ENCODE results near the gene OR4E2. TPM values are rescaled to one million over a fixed set of nuclear protein-coding genes. Genes with fewer than 3 reads are reported as not detected.

The OR4E2 gene
- total RNA-seq, 2 experiments from 2014 or later, result not detected

DNA sequence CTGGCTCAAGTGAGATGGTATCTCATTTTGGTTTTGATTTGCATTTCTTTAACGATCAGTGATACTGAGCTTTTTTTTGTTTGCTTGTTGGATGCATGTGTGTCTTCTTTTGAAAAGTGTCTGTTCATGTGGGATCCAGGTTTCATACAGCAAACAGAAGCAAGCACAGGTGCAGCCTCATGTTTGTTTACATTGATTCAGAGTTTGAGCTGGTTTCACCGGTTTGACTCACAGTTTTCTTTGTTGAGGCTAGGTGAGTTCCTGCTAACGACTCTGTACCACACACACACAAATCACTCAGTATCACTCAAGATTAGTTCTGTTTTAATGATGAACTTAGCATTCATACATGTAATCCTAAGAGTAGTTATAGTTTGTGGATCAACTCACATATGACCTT is 22.6 kb upstream of the OR4E2 start:
- H3K4me3 ChIP-seq (ENCODE audit: low read depth, low read length, poor library complexity, severe bottlenecking), result no peak overlapping the region
- TF ChIP-seq CTCF (conservative IDR thresholded peaks at IDR 0.05; ENCODE audit: low read length) (no peak), EZH2phosphoT487 (IDR thresholded peaks at IDR 0.05; ENCODE audit: borderline replicate concordance, low read depth, low read length) (no peak)
- H3K36me3 ChIP-seq (ENCODE audit: insufficient read depth, low read length), result no peaks in the 10 kb centered on the region
- no peak overlapping the region for H2AFZ ChIP-seq (ENCODE audit: low read length)
- no peaks in the 10 kb centered on the region for H3K9me2 ChIP-seq (ENCODE audit: insufficient read depth, low read length)
- no peaks in the 10 kb centered on the region for H3K79me2 ChIP-seq (ENCODE audit: insufficient read depth, low read depth, low read length)
- ChIA-PET POLR2A (interaction anchor here (0.6 to 1.0 kb wide), 2 partner anchors 21 to 62 kb away, joined by 3 read pairs; no protein-coding TSS in a partner anchor), CTCF (ENCODE audit: unreplicated experiment) (no interaction called here)
- H3K27ac ChIP-seq (ENCODE audit: low read depth, low read length, poor library complexity, severe bottlenecking), result no peak overlapping the region
- intact Hi-C loops (cut with micrococcal nuclease; ENCODE audit: unreplicated experiment), result no loop called here
- H3K4me2 ChIP-seq (ENCODE audit: low read length), result no peak overlapping the region
- DNase-seq (ENCODE audit: low spot score), result no peak
- H3K4me1 ChIP-seq (ENCODE audit: insufficient read depth, low read length, poor library complexity, severe bottlenecking), result no peaks in the 10 kb centered on the region
- no peaks in the 10 kb centered on the region for H4K20me1 ChIP-seq (ENCODE audit: insufficient read depth, low read length)
- H3K9me3 ChIP-seq (ENCODE audit: low read length), result no peaks in the 10 kb centered on the region
- BruUV-seq (replicated peaks), result no TSS peak

DNA sequence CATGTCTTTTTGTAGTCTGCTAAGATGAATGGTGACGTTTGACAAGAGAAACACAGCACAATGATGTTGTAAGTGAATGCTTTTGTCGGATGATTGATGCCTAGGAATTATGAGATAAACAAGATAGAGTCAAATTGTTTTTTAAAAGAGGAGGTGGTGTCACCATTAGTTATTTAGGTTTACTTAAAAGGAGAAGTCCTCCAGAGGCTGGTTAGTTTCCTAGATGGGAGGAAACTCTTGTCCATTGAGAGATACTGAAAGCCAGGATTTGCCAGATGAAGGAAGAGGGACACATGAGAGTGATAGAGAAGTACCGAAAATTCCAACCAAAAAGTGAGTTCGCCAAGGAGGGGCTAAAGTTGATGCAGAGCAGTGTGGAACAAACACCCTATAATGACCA is 18.8 kb upstream of the OR4E2 start, which contains the start of gene OR10G2:
TSS of gene OR10G2 (minus strand) at position 101 of the 400 bp plus-strand sequence. CDS start at position 3, 98 bp downstream.
- Histone ChIP-seq H4K20me1 (ENCODE audit: insufficient read depth, low read length) (no peaks in the 10 kb centered on the region), H3K4me3 (ENCODE audit: low read depth, low read length, poor library complexity, severe bottlenecking) (no peak within 1 kb of the TSS), H3K4me2 (ENCODE audit: low read length) (no peak within 1 kb of the TSS), H3K79me2 (ENCODE audit: insufficient read depth, low read depth, low read length) (no peaks in the 10 kb centered on the region), H3K4me1 (ENCODE audit: insufficient read depth, low read length, poor library complexity, severe bottlenecking) (no peaks in the 10 kb centered on the region), H2AFZ (ENCODE audit: low read length) (no peak within 1 kb of the TSS), H3K27ac (ENCODE audit: low read depth, low read length, poor library complexity, severe bottlenecking) (no peak within 1 kb of the TSS), H3K9me3 (ENCODE audit: low read length) (no peaks in the 10 kb centered on the region), H3K9me2 (ENCODE audit: insufficient read depth, low read length) (no peaks in the 10 kb centered on the region), H3K36me3 (ENCODE audit: insufficient read depth, low read length) (no peaks in the 10 kb centered on the region)
- no peak for TF ChIP-seq CTCF (conservative IDR thresholded peaks at IDR 0.05; ENCODE audit: low read length)
- TF ChIP-seq EZH2phosphoT487 (IDR thresholded peaks at IDR 0.05; ENCODE audit: borderline replicate concordance, low read depth, low read length), result no peak
- BruUV-seq (replicated peaks), result no TSS peak
- intact Hi-C loops (cut with micrococcal nuclease; ENCODE audit: unreplicated experiment), result no loop called here
- ChIA-PET CTCF (ENCODE audit: unreplicated experiment) (no interaction called here), POLR2A (no interaction called here)
- DNase-seq (ENCODE audit: low spot score), result no peak

- H4K20me1 ChIP-seq (ENCODE audit: insufficient read depth, low read length), result no peaks in the 10 kb centered on the region
- no peak overlapping the region for H3K27ac ChIP-seq (ENCODE audit: low read depth, low read length, poor library complexity, severe bottlenecking)
- no TSS peak for BruUV-seq (replicated peaks)
- H3K36me3 ChIP-seq (ENCODE audit: insufficient read depth, low read length), result no peaks in the 10 kb centered on the region
- no peaks in the 10 kb centered on the region for H3K9me3 ChIP-seq (ENCODE audit: low read length)
- no peaks in the 10 kb centered on the region for H3K9me2 ChIP-seq (ENCODE audit: insufficient read depth, low read length)
- no peak overlapping the region for H3K4me2 ChIP-seq (ENCODE audit: low read length)
- H3K79me2 ChIP-seq (ENCODE audit: insufficient read depth, low read depth, low read length), result no peaks in the 10 kb centered on the region
- H3K4me1 ChIP-seq (ENCODE audit: insufficient read depth, low read length, poor library complexity, severe bottlenecking), result no peaks in the 10 kb centered on the region
- no peak for TF ChIP-seq CTCF (conservative IDR thresholded peaks at IDR 0.05; ENCODE audit: low read length)
- TF ChIP-seq EZH2phosphoT487 (IDR thresholded peaks at IDR 0.05; ENCODE audit: borderline replicate concordance, low read depth, low read length), result no peak
- ChIA-PET POLR2A (interaction anchor here (0.5 to 1.5 kb wide), 3 partner anchors 10 to 94 kb away, joined by 3 to 5 read pairs (median 4); no protein-coding TSS in a partner anchor), CTCF (ENCODE audit: unreplicated experiment) (no interaction called here)
- H3K4me3 ChIP-seq (ENCODE audit: low read depth, low read length, poor library complexity, severe bottlenecking), result no peak overlapping the region
- no peak for DNase-seq (ENCODE audit: low spot score)
- no peak overlapping the region for H2AFZ ChIP-seq (ENCODE audit: low read length)
- intact Hi-C loops (cut with micrococcal nuclease; ENCODE audit: unreplicated experiment), result no loop called here
Observed at GRCh38 chr14:21642683-21643082, 11.0 kb upstream of the OR4E2 start.
